K562 (cell line): Measurements from ENCODE around the gene ZNF81. TPM values are rescaled to one million over a fixed set of nuclear protein-coding genes. Genes with fewer than 3 reads are reported as not detected.

Experiments
- ATAC-seq: fragments of 200-7000 bp; cut with Tn5 transposase; 3 replicates; pipeline ENCODE4 v1.9.1; 2020; ENCODE audit warnings: moderate library complexity
- BruUV-seq: library from RNA; stranded (reverse); fragments of 400-500 nt; replicated peaks from 2 replicates; lab custom pipeline; 2021; lab: Mats Ljungman, UMichigan
- CTCF ChIA-PET: fragments of 300-600 bp; formaldehyde crosslinking; extraction: SDS; loops from one replicate; lab custom pipeline; 2021; ENCODE audit warnings: low intra/inter-chr PET ratio; lab: Yijun Ruan, JAX
- POLR2A ChIA-PET: fragments of 300-600, 350-650 bp; sonication (Branson Sonifier 250); formaldehyde crosslinking; extraction: SDS; loops from one replicate; lab custom pipeline; 2021; ENCODE audit warnings: antibody characterized with exemption, inconsistent platforms; lab: Yijun Ruan, JAX
- DNase-seq, 4 experiments: peaks; one replicate each; pipeline versions ENCODE4 v3.0.0 to v3.0.0-alpha.2; 2011 to 2018; ENCODE audit warnings: low spot score in 3 of 4, mixed read lengths in 3 of 4; ENCODE audit errors: extremely low read depth in 1 of 4
- FAIRE-seq: peaks from 2 replicates; lab custom pipeline; 2011; peaks lifted over from hg19 to GRCh38; lab: Jason Lieb, UNC
- H2AFZ ChIP-seq: 2 replicates; pipeline ENCODE4 v1.6.0; 2011; ENCODE audit warnings: low read depth, low read length, control low read depth, inconsistent platforms
- H3K27ac ChIP-seq: fragments of 200-600 bp; 3 replicates; pipeline ENCODE4 v1.8.0; 2011; ENCODE audit warnings: low read depth, mild to moderate bottlenecking, control low read depth, inconsistent platforms, low read length, moderate library complexity, mixed read lengths; ENCODE audit errors: extremely low read depth
- H3K27me3 ChIP-seq, 2 experiments: fragments of 300-600 bp in 1 of 2; 2 replicates in 1 of 2; 3 replicates in 1 of 2; pipeline versions ENCODE4 v1.6.0 to v1.8.0; 2011; ENCODE audit warnings: inconsistent platforms in 2 of 2, low read length in 2 of 2, mild to moderate bottlenecking in 1 of 2, mixed read lengths in 1 of 2, moderate library complexity in 1 of 2; ENCODE audit not compliant: control insufficient read depth in 2 of 2, insufficient read depth in 2 of 2
- H3K36me3 ChIP-seq: fragments of 300-600 bp; 3 replicates; pipeline ENCODE4 v1.8.0; 2011; ENCODE audit warnings: mild to moderate bottlenecking, low read length, inconsistent platforms; ENCODE audit not compliant: control insufficient read depth, insufficient read depth
- H3K4me1 ChIP-seq, 2 experiments: fragments of 200-600 bp in 1 of 2; replicated peaks in 1 of 2; 2 replicates in 1 of 2; 3 replicates in 1 of 2; pipeline versions ENCODE4 v1.5.1 to v1.8.0; 2011; ENCODE audit warnings: inconsistent platforms in 2 of 2, low read length in 2 of 2, mild to moderate bottlenecking in 1 of 2, mixed read lengths in 1 of 2, moderate library complexity in 1 of 2; ENCODE audit not compliant: control insufficient read depth in 2 of 2, insufficient read depth in 2 of 2
- H3K4me2 ChIP-seq: 2 replicates; pipeline ENCODE4 v1.6.1; 2011; ENCODE audit warnings: low read length, control low read depth, inconsistent platforms, mixed read lengths; ENCODE audit not compliant: insufficient read depth
- H3K4me3 ChIP-seq: fragments of 200-600 bp; sonication (generic), shearing (Covaris generic); 2 replicates; pipeline ENCODE4 v1.5.1; 2016; ENCODE audit warnings: control low read depth, inconsistent platforms
- H3K79me2 ChIP-seq: fragments of 200-600 bp; 3 replicates; pipeline ENCODE4 v1.8.0; 2011; ENCODE audit warnings: low read length, inconsistent platforms; ENCODE audit not compliant: control insufficient read depth, insufficient read depth
- H3K9ac ChIP-seq, 2 experiments: 2 replicates each; pipeline versions ENCODE4 v1.6.0 to v1.6.1; 2011; ENCODE audit warnings: low read depth in 2 of 2, low read length in 2 of 2, control low read depth in 1 of 2, inconsistent platforms in 1 of 2, mild to moderate bottlenecking in 1 of 2, mixed read lengths in 1 of 2; ENCODE audit not compliant: insufficient read depth in 1 of 2
- H3K9me1 ChIP-seq: one replicate; pipeline ENCODE4 v1.6.0; 2011; ENCODE audit warnings: inconsistent platforms, mild to moderate bottlenecking, low read length, moderate library complexity; ENCODE audit not compliant: control insufficient read depth, insufficient read depth
- H3K9me3 ChIP-seq: replicated peaks from 2 replicates; pipeline ENCODE4 v1.5.1; 2011; ENCODE audit warnings: low read depth, low read length, inconsistent platforms; ENCODE audit not compliant: control insufficient read depth, insufficient read depth
- H4K20me1 ChIP-seq: replicated peaks from 2 replicates; pipeline ENCODE4 v1.6.1; 2011; ENCODE audit warnings: low read length, inconsistent platforms, mixed read lengths; ENCODE audit not compliant: control insufficient read depth, insufficient read depth
- CBX1 ChIP-seq: sonication (generic); IDR thresholded peaks from 2 replicates; pipeline ENCODE4 v1.6.1; 2016; ENCODE audit warnings: antibody characterized with exemption, low read depth, mild to moderate bottlenecking
- CBX3 ChIP-seq, 2 experiments: IDR thresholded peaks; 1 replicate in 1 of 2; 2 replicates in 1 of 2; pipeline ENCODE4 v1.6.1; 2012; ENCODE audit warnings: inconsistent platforms in 2 of 2, low read length in 2 of 2, borderline replicate concordance in 1 of 2, control low read depth in 1 of 2
- CLOCK ChIP-seq: fragments of 250-450 bp; sonication (Bioruptor Pico); IDR thresholded peaks from 2 replicates; pipeline ENCODE4 v1.4.0; 2020; ENCODE audit warnings: mild to moderate bottlenecking, moderate library complexity, borderline replicate concordance
- HINFP ChIP-seq: fragments of 450-650 bp; conservative IDR thresholded peaks from 2 replicates; pipeline ENCODE4 v1.6.1; 2016; ENCODE audit warnings: missing genetic modification characterization, low read depth, mild to moderate bottlenecking, control low read depth, missing compliant biosample characterization
- KAT8 ChIP-seq: fragments of 450-650 bp; IDR thresholded peaks from 2 replicates; pipeline ENCODE4 v1.6.1; 2016; ENCODE audit warnings: low read depth, mild to moderate bottlenecking
- KDM1A ChIP-seq, 2 experiments: fragments of 450-650 bp; IDR thresholded peaks; 2 replicates each; pipeline ENCODE4 v1.6.1; 2016; ENCODE audit warnings: mild to moderate bottlenecking in 2 of 2
- RB1 ChIP-seq: fragments of 450-650 bp; IDR thresholded peaks from 2 replicates; pipeline ENCODE4 v1.6.1; 2017; ENCODE audit warnings: low read depth, mild to moderate bottlenecking
- SIN3B ChIP-seq: fragments of 450-650 bp; IDR thresholded peaks from 2 replicates; pipeline ENCODE4 v1.6.1; 2017; ENCODE audit warnings: low read depth, mild to moderate bottlenecking, moderate library complexity
- UBTF ChIP-seq, 2 experiments: IDR thresholded peaks; 2 replicates each; pipeline ENCODE4 v1.6.1; 2012; ENCODE audit warnings: improper control_type of control experiment in 2 of 2, low read depth in 2 of 2, low read length in 2 of 2, borderline replicate concordance in 1 of 2
- ZKSCAN1 ChIP-seq: fragments of 150-350 bp; IDR thresholded peaks from 2 replicates; pipeline ENCODE4 v1.6.1; 2016; ENCODE audit warnings: low read depth, low read length
- ZNF274 ChIP-seq: IDR thresholded peaks from 2 replicates; pipeline ENCODE4 v1.6.1; 2011; ENCODE audit warnings: low read depth, mild to moderate bottlenecking, low read length, moderate library complexity, borderline replicate concordance
- ZNF436 ChIP-seq: fragments of 250-450, 450-650 bp; sonication (Bioruptor Pico); formaldehyde crosslinking; IDR thresholded peaks from 2 replicates; pipeline ENCODE4 v1.7.0; 2020; ENCODE audit warnings: mild to moderate bottlenecking
- ZNF707 ChIP-seq: fragments of 250-450 bp; sonication (Bioruptor Pico); conservative IDR thresholded peaks from 2 replicates; pipeline ENCODE4 v1.8.0; 2022; ENCODE audit warnings: inconsistent platforms, mild to moderate bottlenecking, moderate library complexity
- WGBS: fragments of 100-300 bp; shearing (Covaris generic); methylation state at CpG from one replicate; pipeline ENCODE4 v1.1.6; 2016; ENCODE audit warnings: low coverage, mixed read lengths; ENCODE audit not compliant: insufficient coverage; ENCODE audit errors: missing lambda C conversion rate; 5-methylcytosine and 5-hydroxymethylcytosine counted together
- in situ Hi-C: fragments of 300-500 bp; cut with MboI; formaldehyde crosslinking; loops from 4 replicates; pipeline ENCODE4 v1.15.0; 2018; ENCODE audit warnings: inconsistent platforms, mixed read lengths
- intact Hi-C: fragments of 100-400 bp; cut with micrococcal nuclease; formaldehyde crosslinking; loops from 2 replicates; pipeline ENCODE4 v1.14.2; 2022
- polyA plus RNA-seq, 8 experiments: library from polyadenylated mRNA; depleted of rRNA in 4 of 8; stranded (reverse) in 5 of 8; unstranded in 3 of 8; fragments of >200 nt; fragmentation: Nextera tagmentation in 2 of 8; fragmentation: Illumina TruSeq in 1 of 8; extraction: Ambion mirVana in 2 of 8; extraction: Trizol in 1 of 8; gene quantifications; 2 replicates each; pipeline versions ENCODE4 v1.2.1 to v1.2.3, GENCODE V29; 2011 to 2014; ENCODE audit warnings: inconsistent platforms in 1 of 8, missing spikeins in 1 of 8
- total RNA-seq, 7 experiments: library from RNA; depleted of rRNA in 6 of 7; stranded (reverse); fragments of >200 nt in 6 of 7; fragmentation: Illumina TruSeq in 2 of 7; extraction: Trizol in 2 of 7; gene quantifications; 2 replicates each; pipeline versions ENCODE4 v1.2.1 to v1.2.3, GENCODE V29; 2011 to 2021; ENCODE audit warnings: low replicate concordance in 1 of 7

Gene ZNF81
- total and polyA plus RNA-seq, 9 of the 15 experiments (the other 6 are each of a cell fraction or from before 2014, with no cell fraction given) = 2.4 to 9.6 (median 4.9) TPM

DNA sequence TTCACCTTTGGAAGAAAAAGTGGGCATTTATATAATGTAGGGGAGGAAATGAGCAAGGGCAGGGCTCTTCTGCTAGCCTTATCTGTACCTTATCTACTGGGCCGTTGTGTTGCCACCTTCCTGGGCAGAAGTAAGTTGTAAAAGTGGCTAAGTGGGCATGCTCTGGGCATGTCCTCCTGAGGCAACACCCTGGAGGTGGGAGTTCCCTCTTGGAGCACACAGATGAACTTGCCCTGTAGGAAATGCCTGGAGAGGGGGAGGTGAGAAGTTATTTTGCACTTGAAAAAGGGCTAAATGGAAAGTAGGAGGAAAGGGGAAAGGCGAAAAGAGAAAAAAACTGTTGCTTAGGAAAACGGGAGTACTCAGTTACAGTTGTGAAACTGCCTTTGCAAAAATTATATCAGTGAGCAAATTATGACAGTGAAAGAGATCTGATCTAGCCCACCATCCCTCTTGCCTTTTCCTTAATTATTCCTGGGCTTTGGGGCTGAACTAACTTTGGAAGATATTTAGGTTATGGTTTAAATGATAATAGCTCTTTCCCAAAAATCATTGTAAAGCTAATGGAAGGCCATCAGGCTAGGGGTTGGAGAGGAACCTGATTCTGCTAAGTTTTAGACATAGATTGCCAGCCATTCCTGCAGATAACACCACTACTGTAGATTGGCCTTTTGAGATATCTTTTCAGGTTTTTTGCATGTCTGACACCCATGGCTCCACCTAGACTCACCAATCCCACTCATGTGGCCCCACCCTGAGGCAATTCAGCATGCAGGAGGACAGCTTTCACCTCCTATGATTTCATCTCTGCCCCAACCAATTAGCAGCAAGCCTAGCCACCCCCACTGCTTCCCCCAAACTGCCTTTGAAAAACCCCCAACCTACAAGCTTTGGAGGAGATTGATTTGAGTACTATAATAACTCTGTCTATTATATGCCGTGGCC, 20.5 kb upstream of the ZNF81 start (continued):
- TF ChIP-seq ZNF707 (no peak), SIN3B (no peak), RB1 (no peak), CLOCK (CRISPR knock-in tag) (no peak), CBX3 (IDR thresholded peaks at IDR 0.05; ENCODE audit: borderline replicate concordance in 1 of 2, low read length in 2 of 2) (no peak), KAT8 (no peak)

DNA sequence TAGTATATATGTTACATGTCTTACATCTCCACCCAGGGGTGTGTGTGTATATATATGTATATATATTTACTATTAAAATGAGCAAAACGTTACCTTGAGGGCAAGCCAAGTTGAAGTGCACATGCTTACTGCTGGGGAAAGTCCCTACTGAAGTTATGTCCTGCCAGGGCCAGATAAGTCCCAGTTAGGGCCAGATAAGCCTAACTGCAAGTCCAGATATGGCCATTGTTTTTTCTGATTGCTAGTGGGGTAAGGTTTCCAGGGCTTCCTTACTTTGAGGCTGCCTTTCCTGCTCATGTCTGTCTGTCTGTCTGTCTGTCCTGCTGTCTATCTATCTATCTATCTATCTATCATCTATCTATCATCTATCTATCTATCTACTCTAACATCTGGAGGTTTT, 19.3 kb upstream of the ZNF81 start:
- in situ Hi-C loops (no loop called here), intact Hi-C loops (no loop called here)
- DNase-seq = peak; percentile 20 to 77 (median 48)
- ATAC-seq = peak; percentile 87
- H4K20me1 ChIP-seq = no peaks in the 10 kb centered on the region
- POLR2A ChIA-PET = no interaction called here
- H3K27me3 ChIP-seq = no peaks in the 10 kb centered on the region
- no peaks in the 10 kb centered on the region for H3K79me2 ChIP-seq
- 0% methylated on average over 1 of the region's 1 CpG for WGBS
- CTCF ChIA-PET = no interaction called here
- BruUV-seq = no TSS peak
- FAIRE-seq = peak; percentile 82
- H3K36me3 ChIP-seq = no peaks in the 10 kb centered on the region
- no peak overlapping the region for H2AFZ ChIP-seq
- no peak overlapping the region; the same call in 1 of the 2 replicates for H3K4me2 ChIP-seq
- H3K4me1 ChIP-seq = peaks cover 5 to 31% of the 10 kb centered on the region in 2 experiments; a peak in 3 of 5 replicates
- no peak overlapping the region for H3K4me3 ChIP-seq
- H3K9me1 ChIP-seq = no peaks in the 10 kb centered on the region
- peaks cover 1% of the 10 kb centered on the region; the same call in 1 of the 2 replicates for H3K9me3 ChIP-seq
- H3K27ac ChIP-seq = no peak overlapping the region
- H3K9ac ChIP-seq = no peak overlapping the region
- no peak for TF ChIP-seq ZKSCAN1
- TF ChIP-seq ZNF274 = 0 out of 2 replicates have a peak, but pooled peaks have one; percentile 43
- peak; percentile 75 to 78 for TF ChIP-seq KDM1A (IDR thresholded peaks at IDR 0.05)
- TF ChIP-seq CBX1 = no peak
- no peak for TF ChIP-seq UBTF (IDR thresholded peaks at IDR 0.05; ENCODE audit: borderline replicate concordance in 1 of 2, low read depth in 2 of 2, low read length in 2 of 2)
- TF ChIP-seq ZNF436 = no peak
- no peak for TF ChIP-seq HINFP (tag)
